AG10803 (cell line): ENCODE results near the gene SF3B3.

ENCODE experiments used
- DNase-seq: peaks from one replicate; pipeline ENCODE4 v3.0.0; 2010; ENCODE audit warnings: low read depth
- H3K4me3 ChIP-seq: 2 replicates; pipeline ENCODE4 v1.5.1; 2011; ENCODE audit warnings: mild to moderate bottlenecking, low read length, control low read depth
- TF ChIP-seq, protein P1 (sequence below): conservative IDR thresholded peaks from 2 replicates; pipeline ENCODE4 v1.5.1; 2011; ENCODE audit warnings: mild to moderate bottlenecking, low read length, control low read depth, inconsistent platforms

Gene SF3B3

DNA sequence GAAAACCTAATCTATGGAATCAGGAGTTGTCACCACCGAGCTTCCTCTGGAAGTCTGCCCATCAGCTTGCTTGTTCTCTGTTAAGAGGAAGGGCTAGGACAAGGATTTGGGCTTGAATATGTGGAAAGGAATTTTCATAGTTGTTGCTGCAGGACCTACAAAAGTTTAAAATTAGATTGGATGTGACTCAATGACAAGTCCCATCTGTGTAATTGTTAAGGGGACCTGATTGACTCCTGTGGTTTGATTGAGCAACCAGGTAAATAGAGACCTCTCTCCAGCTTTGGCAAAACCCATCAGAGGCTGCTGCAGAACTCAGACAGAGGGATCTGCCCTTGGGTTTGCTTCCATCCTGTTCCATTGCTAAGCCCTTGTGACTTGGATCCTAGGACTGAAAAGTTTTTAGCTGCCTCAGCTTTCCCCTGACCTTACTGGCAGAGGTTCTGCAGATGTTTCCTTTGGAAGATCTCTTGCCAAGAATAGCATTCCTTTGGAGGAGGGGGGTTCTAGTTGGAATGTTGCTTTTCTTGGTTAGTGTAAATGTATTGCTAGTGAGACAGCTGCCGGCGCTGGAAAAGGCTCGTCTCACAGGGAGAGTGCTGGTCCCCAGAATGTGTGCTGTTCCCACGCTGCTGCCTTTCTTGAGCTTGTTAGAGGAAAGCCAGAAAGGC is 50.0 kb downstream of the SF3B3 start:
- H3K4me3 ChIP-seq, result no peak overlapping the region
- DNase-seq, result peak; percentile 91
- TF ChIP-seq, protein P1, sequence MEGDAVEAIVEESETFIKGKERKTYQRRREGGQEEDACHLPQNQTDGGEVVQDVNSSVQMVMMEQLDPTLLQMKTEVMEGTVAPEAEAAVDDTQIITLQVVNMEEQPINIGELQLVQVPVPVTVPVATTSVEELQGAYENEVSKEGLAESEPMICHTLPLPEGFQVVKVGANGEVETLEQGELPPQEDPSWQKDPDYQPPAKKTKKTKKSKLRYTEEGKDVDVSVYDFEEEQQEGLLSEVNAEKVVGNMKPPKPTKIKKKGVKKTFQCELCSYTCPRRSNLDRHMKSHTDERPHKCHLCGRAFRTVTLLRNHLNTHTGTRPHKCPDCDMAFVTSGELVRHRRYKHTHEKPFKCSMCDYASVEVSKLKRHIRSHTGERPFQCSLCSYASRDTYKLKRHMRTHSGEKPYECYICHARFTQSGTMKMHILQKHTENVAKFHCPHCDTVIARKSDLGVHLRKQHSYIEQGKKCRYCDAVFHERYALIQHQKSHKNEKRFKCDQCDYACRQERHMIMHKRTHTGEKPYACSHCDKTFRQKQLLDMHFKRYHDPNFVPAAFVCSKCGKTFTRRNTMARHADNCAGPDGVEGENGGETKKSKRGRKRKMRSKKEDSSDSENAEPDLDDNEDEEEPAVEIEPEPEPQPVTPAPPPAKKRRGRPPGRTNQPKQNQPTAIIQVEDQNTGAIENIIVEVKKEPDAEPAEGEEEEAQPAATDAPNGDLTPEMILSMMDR, result no peak

DNA sequence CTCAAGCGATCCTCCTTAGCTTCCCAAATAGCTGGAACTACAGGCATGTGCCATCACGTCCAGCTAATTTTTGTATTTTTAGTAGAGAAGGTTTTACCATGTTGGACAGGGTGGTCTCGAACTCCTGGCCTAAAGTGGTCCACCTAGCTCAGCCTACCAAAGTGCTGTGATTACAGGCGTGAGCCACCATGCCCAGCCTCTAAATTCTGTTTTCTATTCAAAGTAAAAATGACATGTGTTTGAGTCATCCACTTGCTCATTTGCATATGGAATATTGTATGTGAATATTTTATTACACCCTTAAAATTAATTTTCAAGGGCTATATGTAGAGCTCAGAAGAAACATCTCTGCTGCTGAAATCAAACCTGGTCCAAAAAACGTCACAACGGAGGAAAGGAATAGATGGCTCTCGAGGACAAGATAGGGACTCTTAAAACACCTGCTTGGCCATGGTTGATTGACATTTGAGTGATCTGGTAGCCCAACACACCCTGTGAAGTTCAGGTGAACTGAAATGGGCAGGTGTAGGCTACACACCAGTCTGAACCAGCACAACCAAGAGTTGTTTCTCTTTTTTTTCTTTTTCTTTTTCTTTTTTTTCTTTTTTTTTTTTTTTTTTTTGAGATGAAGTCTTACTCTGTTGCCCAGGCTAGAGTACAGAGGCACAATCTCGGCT is 51.1 kb downstream of the SF3B3 start:
- no peak overlapping the region for H3K4me3 ChIP-seq
- TF ChIP-seq, protein P1, result no peak
- no peak for DNase-seq

DNA sequence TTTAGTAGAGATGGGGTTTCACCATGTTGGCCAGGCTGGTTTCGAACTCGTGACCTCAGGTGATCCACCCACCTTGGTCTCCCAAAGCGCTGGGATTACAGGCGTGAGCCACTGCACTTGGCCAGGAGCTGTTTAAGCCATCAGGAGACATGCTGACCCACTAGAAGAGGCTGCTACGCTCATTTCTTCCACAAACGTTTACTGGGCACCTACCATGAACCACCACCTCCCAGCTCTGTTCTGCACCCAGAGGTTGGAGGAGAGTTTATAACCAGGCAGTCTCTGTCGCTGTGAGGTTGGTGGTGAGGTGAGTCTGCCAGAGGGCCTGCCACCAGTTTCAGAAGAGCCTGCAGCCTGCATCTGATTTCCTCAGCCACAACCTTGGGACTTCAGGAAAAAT is 51.8 kb downstream of the SF3B3 start:
- TF ChIP-seq, protein P1, result no peak
- no peak overlapping the region for H3K4me3 ChIP-seq
- no peak for DNase-seq

DNA sequence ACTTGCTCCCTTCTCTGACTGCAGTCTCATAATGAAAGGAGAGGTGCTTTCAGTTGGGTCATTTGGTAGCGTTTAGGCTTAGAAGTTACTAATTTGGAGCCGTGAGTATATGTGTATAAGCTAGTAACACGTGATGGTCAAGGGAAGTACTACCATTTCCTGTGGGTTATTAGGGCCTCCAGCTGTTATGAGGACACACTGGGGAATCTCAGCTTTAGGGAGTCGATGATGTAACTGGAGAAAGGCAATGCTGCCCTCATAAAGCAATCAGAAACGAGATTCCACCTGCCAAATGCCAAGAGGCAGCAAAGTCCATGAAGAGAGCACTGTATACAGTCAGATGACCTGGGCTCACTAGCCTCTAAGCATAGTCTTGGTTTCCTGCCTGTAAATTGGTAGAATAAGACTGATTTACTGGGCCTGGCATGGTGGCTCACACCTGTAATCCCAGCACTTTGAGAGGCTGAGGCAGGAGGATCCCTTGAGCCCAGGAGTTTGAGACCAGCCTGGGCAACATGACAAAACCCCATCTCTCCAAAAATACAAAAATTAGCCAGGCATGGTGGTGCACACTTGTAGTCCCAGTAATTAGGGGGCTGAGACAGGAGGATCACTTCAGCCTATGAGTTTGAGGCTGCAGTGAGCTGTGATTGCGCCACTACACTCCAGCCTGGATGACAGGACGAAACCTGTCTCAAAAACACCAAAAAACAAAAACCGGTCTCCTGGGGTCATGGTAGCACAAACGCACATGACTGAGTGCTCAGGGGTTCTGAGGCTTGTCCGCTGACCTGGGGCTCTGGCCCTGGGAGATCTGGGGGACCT is 53.0 kb downstream of the SF3B3 start:
- DNase-seq, result peak; percentile 84
- TF ChIP-seq, protein P1, result no peak
- H3K4me3 ChIP-seq, result no peak overlapping the region

DNA sequence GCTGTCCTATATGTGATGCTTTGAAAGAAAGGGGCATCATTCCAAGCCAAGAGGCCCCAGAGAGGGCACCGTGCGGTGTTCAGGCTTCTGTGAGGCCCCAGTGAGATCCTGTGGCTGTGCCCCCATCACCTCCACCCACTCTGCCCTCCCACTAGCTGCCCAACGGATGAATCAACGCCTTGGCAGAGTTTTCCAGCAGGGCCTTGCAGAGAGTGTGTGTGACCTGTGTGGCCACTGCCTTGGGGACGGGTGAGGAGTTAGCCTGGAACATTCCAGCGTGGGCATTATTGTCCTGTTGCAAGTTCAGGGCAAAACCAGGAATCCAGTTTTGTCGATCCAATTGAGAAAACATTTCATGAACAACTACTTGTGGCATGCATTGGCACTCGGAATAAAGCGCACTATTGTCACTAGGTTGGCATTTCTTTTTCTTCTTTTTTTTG is 53.7 kb downstream of the SF3B3 start:
- TF ChIP-seq, protein P1, result no peak
- peak; percentile 80 for DNase-seq
- H3K4me3 ChIP-seq, result no peak overlapping the region

DNA sequence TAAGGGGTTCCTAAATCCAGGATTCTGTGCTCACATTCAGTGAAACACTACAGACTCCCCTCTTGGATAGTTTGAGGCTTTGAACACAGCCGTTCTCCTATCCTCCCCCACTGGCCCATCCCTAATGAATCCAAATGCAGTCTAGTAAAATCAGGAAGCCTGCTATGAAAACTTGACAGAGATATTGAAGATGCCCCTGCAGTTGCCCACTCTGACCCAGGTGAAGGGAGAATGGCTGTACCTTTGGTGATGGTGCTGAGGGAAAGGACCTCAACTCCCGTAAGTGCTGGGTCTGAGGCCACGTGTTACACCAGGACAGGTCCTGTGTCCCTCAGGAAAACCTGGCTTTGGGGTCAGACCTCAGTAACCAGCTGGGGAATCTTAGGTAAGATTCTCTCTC is 54.4 kb downstream of the SF3B3 start:
- no peak overlapping the region for H3K4me3 ChIP-seq
- DNase-seq, result no peak
- TF ChIP-seq, protein P1, result no peak

DNA sequence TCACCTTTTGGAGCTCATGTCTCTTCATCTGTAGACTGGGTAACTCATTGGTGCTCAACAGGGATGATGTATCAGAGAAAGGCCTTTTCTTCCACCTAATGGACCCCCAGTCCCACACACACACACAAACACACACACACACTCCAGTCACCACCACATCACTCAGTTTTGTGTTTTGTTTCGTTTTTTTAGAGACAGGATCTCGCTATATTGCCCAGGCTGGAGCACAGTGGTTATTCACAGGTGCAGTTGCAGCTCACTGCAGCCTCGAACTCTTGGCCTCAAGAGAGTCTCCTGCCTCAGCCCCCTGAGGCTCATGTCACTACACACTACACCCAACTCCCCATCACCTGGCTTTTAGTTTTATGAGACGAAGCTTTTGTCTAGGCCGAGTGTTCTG is 55.6 kb downstream of the SF3B3 start:
- TF ChIP-seq, protein P1, result no peak
- H3K4me3 ChIP-seq, result no peak overlapping the region
- no peak for DNase-seq
